ENCODE measurements around the gene OSBPL3.

GRCh38 chr7:24981171-24981951 is 1.4 kb upstream of the OSBPL3 start:
- peak; percentile 10 for TF ChIP-seq CTCF (IDR thresholded peaks at IDR 0.05; ENCODE audit: poor library complexity, severe bottlenecking)
- no peak for TF ChIP-seq EZH2 (IDR thresholded peaks at IDR 0.05; ENCODE audit: borderline replicate concordance, insufficient read depth, low read length, poor library complexity, severe bottlenecking)
- no peak for TF ChIP-seq POLR2AphosphoS5 (IDR thresholded peaks at IDR 0.05)
- no peak for TF ChIP-seq EP300 (conservative IDR thresholded peaks at IDR 0.05; ENCODE audit: poor library complexity, severe bottlenecking)
- no peak for TF ChIP-seq REST (IDR thresholded peaks at IDR 0.05; ENCODE audit: borderline replicate concordance)
- TF ChIP-seq RAD21 (conservative IDR thresholded peaks at IDR 0.05), result no peak
- no peak for TF ChIP-seq MXI1 (conservative IDR thresholded peaks at IDR 0.05; ENCODE audit: poor library complexity, severe bottlenecking)
- no peak for TF ChIP-seq SMC3 (conservative IDR thresholded peaks at IDR 0.05; ENCODE audit: poor library complexity)

Measured in neural cell (in vitro differentiated cells).